Right lobe of liver (tissue), 6 donors: ENCODE measurements around the gene MAST1. TPM values are rescaled to one million over a fixed set of nuclear protein-coding genes. Genes with fewer than 3 reads are reported as not detected.

Experiments
- ATAC-seq, 4 donors: fragments of 200-7000 bp; cut with Tn5 transposase; one replicate each; pipeline ENCODE4 v1.9.1; 2020; ENCODE audit warnings: mild to moderate bottlenecking in 4 of 4, moderate library complexity in 4 of 4
- DNase-seq, 3 donors: peaks; one replicate each; pipeline ENCODE4 v3.0.0-alpha.2; 2020
- H3K27ac ChIP-seq, 3 donors: fragments of 200-600 bp; one replicate each; pipeline ENCODE4 v1.8.0; 2022
- H3K27me3 ChIP-seq, 2 donors: fragments of 200-600 bp; one replicate each; pipeline ENCODE4 v1.8.0; 2022
- H3K36me3 ChIP-seq, 4 donors: fragments of 200-600 bp; sonication (generic) in 1 of 4; one replicate each; pipeline versions ENCODE4 v1.5.1 to v1.8.0; 2017 to 2022; ENCODE audit warnings: control low read depth in 1 of 4
- H3K4me1 ChIP-seq, 4 donors: fragments of 200-600 bp; sonication (generic) in 1 of 4; one replicate each; pipeline versions ENCODE4 v1.5.1 to v1.8.0; 2017 to 2022; ENCODE audit warnings: control low read depth in 1 of 4
- H3K4me3 ChIP-seq, 3 donors: fragments of 200-600 bp; one replicate each; pipeline ENCODE4 v1.8.0; 2022
- H3K9me3 ChIP-seq, 4 donors: fragments of 200-600 bp; sonication (generic) in 1 of 4; one replicate each; pipeline versions ENCODE4 v1.5.1 to v1.8.0; 2017 to 2022; ENCODE audit warnings: control low read depth in 1 of 4
- CTCF ChIP-seq, 4 donors: fragments of 200-600 bp in 3 of 4; fragments of 450-650 bp in 1 of 4; IDR thresholded peaks; one replicate each; pipeline versions ENCODE4 v1.5.1 to v1.8.0; 2016 to 2022; ENCODE audit warnings: antibody characterized with exemption in 4 of 4, mild to moderate bottlenecking in 2 of 4
- POLR2A ChIP-seq: fragments of 450-650 bp; IDR thresholded peaks from one replicate; pipeline ENCODE4 v1.6.1; 2017; ENCODE audit warnings: antibody characterized with exemption, mild to moderate bottlenecking
- WGBS: methylation state at CpG from one replicate; pipeline ENCODE4 v1.1.6; 2018; ENCODE audit warnings: low coverage, low lambda C conversion rate; ENCODE audit not compliant: insufficient coverage; ENCODE audit errors: missing lambda C conversion rate; 5-methylcytosine and 5-hydroxymethylcytosine counted together
- intact Hi-C, 2 donors: fragments of 100-400 bp; cut with DNase I; formaldehyde crosslinking; loops; one replicate each; pipeline versions ENCODE4 v1.11.2 to v1.14.1; 2022
- total RNA-seq, 6 experiments: library from RNA; depleted of rRNA in 2 of 6; stranded (reverse); fragments of >200 nt in 2 of 6; fragmentation: NEBNext Ultra II Directional in 3 of 6; extraction: Animal tissue kit (Norgen Biotek cat#: 25700) in 3 of 6; gene quantifications; one replicate each; pipeline versions ENCODE4 v1.1.0 to v1.2.4, GENCODE V29; 2016 to 2023
- donor health status: DM: no; HTN: yes; CAD: no.
- donor health status: DM: no; HTN: no; CAD: no.
- donor health status: DM: no; HTN: no; CAD: no.
- donor health status: DM: no; HTN: yes; CAD: no.
- donor health status: DM: no; HTN: yes; CAD: no.

Gene MAST1
- total RNA-seq, 6 experiments from 2014 or later, result 0.06 to 0.49 (median 0.34) TPM; not detected in 2

GRCh38 chr19:12838886-12839756 is 806 bp downstream of the MAST1 start:
- ATAC-seq (no peak), DNase-seq (no peak)
- Histone ChIP-seq H3K36me3 (no peaks in the 10 kb centered on the region), H3K4me3 (no peak overlapping the region), H3K4me1 (no peaks in the 10 kb centered on the region), H3K27ac (no peak overlapping the region), H3K27me3 (peaks cover 0 to 28% of the 10 kb centered on the region in 2 donors), H3K9me3 (no peaks in the 10 kb centered on the region)
- intact Hi-C loops, result no loop called here
- TF ChIP-seq POLR2A (no peak), CTCF (IDR thresholded peaks at IDR 0.05) (no peak)
- WGBS, result 27% methylated on average over 11 of the region's 21 CpGs

DNA sequence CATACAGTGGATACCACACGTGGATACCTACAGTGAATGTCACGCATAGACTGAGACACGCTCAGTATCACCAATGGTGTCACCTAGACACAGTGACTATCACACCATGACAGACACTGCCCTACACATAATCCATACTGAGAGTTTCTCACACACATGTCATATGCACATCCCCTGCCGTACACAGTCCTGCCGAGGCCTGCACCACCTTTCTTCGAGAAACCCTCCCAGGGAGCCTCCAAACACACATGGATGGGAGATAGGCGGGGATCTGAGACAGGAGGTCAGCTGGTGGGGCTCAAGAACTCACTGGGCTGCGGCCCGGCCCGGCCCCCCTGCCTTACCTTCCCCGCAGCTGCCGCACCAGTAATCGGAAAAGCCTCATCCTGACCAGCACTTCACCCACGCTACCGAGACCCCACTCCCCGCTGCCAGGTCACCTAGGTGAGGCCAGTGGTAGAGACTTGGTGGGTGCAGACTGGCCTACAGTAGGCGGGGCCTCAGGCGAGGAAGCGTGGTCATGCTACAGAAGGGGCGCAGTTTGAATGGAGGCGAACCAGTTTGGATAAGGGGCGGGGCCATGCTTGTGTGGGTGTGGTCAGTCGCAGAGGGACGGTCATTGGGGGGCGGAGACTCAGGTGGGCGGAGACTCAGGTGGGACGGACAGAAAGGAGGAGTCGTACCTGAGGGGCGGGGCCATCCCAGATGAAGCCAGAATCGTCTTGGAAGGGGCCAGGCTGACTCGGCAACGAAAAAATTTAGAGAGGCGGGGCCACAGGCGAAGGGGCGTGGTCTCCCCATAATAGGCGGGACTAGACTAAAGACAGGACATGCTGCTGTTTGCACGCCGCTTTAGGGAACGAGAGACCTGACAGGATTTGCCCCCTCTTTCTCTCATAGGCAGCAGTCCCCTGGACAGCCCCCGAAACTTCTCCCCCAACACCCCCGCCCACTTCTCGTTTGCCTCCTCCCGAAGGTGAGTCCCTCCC is 2.1 kb downstream of the MAST1 start:
- intact Hi-C loops, result loop anchor here (10.0 kb wide), 2 partner anchors 76 to 276 kb away; no protein-coding TSS in a partner anchor
- Histone ChIP-seq H3K9me3 (no peaks in the 10 kb centered on the region), H3K4me1 (no peaks in the 10 kb centered on the region), H3K4me3 (no peak overlapping the region), H3K27ac (no peak overlapping the region), H3K27me3 (peaks cover 0 to 22% of the 10 kb centered on the region in 2 donors), H3K36me3 (no peaks in the 10 kb centered on the region)
- ATAC-seq (peak; percentile 25 to 66 (median 59)), DNase-seq (peak in 1 of 3 donors; percentile 60)
- TF ChIP-seq POLR2A (no peak), CTCF (IDR thresholded peaks at IDR 0.05) (no peak)
- WGBS, result 23% methylated on average over 32 of the region's 43 CpGs

GRCh38 chr19:12841094-12841493 is 2.8 kb downstream of the MAST1 start:
- DNase-seq (peak in 1 of 3 donors; percentile 24), ATAC-seq (no peak)
- Histone ChIP-seq H3K27ac (no peak overlapping the region), H3K36me3 (no peaks in the 10 kb centered on the region), H3K27me3 (peaks cover 0 to 15% of the 10 kb centered on the region in 2 donors), H3K4me3 (no peak overlapping the region), H3K9me3 (no peaks in the 10 kb centered on the region), H3K4me1 (no peaks in the 10 kb centered on the region)
- 9% methylated on average over 7 of the region's 29 CpGs for WGBS
- intact Hi-C loops, result loop anchor here (10.0 kb wide), 2 partner anchors 76 to 276 kb away; no protein-coding TSS in a partner anchor
- TF ChIP-seq POLR2A, result no peak
- TF ChIP-seq CTCF (IDR thresholded peaks at IDR 0.05), result no peak

DNA sequence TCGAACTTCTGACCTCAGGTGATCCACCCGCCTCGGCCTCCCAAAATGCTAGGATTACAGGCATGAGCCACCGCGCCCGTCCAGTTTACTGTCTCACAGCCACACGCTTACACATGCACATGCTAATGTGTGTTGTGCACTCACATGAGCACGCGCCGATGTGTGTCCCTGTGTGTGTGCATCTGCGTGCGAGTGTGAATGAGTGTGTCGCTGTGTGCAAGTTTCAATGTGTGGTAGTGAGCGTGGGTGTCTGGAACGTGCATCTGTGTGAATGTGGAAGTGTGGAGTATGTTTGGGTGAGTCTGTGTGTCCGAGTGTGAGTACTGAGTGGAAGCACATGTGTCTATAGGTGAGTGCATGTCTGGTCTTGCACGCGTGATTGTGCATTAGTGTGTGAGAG is 4.2 kb downstream of the MAST1 start:
- Histone ChIP-seq H3K4me3 (no peak overlapping the region), H3K27ac (no peak overlapping the region), H3K27me3 (peaks cover 0 to 12% of the 10 kb centered on the region in 2 donors), H3K9me3 (no peaks in the 10 kb centered on the region), H3K4me1 (peaks cover 0 to 2% (median 0%) of the 10 kb centered on the region in 4 donors), H3K36me3 (no peaks in the 10 kb centered on the region)
- WGBS, result 92% methylated on average over 11 of the region's 18 CpGs
- intact Hi-C loops, result loop anchor here (10.0 kb wide), 2 partner anchors 78 to 278 kb away; no protein-coding TSS in a partner anchor
- ATAC-seq (no peak), DNase-seq (no peak)
- TF ChIP-seq CTCF (IDR thresholded peaks at IDR 0.05), result no peak
